ENCODE results near the gene POLR1D. TPM values are rescaled to one million over a fixed set of nuclear protein-coding genes. Genes with fewer than 3 reads are reported as not detected.
A peak's percentile ranks its signal among the peaks of the same experiment; 100 is the strongest.

POLR1D gene
- total and polyA plus RNA-seq, 3 donors from 2014 or later = 126 to 180 (median 136) TPM

GRCh38 chr13:27662738-27663470 is 41.2 kb downstream of the POLR1D start:
- Histone ChIP-seq H3K9me3 (no peaks in the 10 kb centered on the region), H3K27me3 (no peaks in the 10 kb centered on the region), H3K36me3 (ENCODE audit: low read depth, missing control alignments) (no peaks in the 10 kb centered on the region), H3K4me3 (no peak overlapping the region), H3K4me1 (peaks cover 16% of the 10 kb centered on the region), H3K27ac (no peak overlapping the region)
- no peak for DNase-seq
- 90 to 95% methylated on average over 2 of the region's 2 CpGs for WGBS, 2 donors
- intact Hi-C loops (cut with DNase I; ENCODE audit: low total_unique reads) = no loop called here
- no peak for TF ChIP-seq CTCF (IDR thresholded peaks at IDR 0.05)
- no peak for TF ChIP-seq POLR2A (IDR thresholded peaks at IDR 0.05)

GRCh38 chr13:27663947-27664346 is 42.3 kb downstream of the POLR1D start:
- H3K4me3 ChIP-seq = no peak overlapping the region
- WGBS, 2 donors = 92% methylated on average over 8 of the region's 8 CpGs
- no peak for DNase-seq
- peaks cover 27% of the 10 kb centered on the region for H3K4me1 ChIP-seq
- no peak for TF ChIP-seq POLR2A (IDR thresholded peaks at IDR 0.05)
- TF ChIP-seq CTCF (IDR thresholded peaks at IDR 0.05) = no peak
- intact Hi-C loops (cut with DNase I; ENCODE audit: low total_unique reads) = no loop called here
- no peak overlapping the region for H3K27ac ChIP-seq
- H3K9me3 ChIP-seq = no peaks in the 10 kb centered on the region
- H3K36me3 ChIP-seq (ENCODE audit: low read depth, missing control alignments) = no peaks in the 10 kb centered on the region
- H3K27me3 ChIP-seq = no peaks in the 10 kb centered on the region

GRCh38 chr13:27665333-27665732 is 43.6 kb downstream of the POLR1D start:
- Histone ChIP-seq H3K9me3 (no peaks in the 10 kb centered on the region), H3K27me3 (no peaks in the 10 kb centered on the region), H3K27ac (no peak overlapping the region), H3K4me3 (peak overlapping the region in 1 of 2 donors; percentile 3), H3K4me1 (peaks cover 18% of the 10 kb centered on the region), H3K36me3 (ENCODE audit: low read depth, missing control alignments) (no peaks in the 10 kb centered on the region)
- intact Hi-C loops (cut with DNase I; ENCODE audit: low total_unique reads) = no loop called here
- DNase-seq = no peak
- TF ChIP-seq POLR2A (IDR thresholded peaks at IDR 0.05) (no peak), CTCF (IDR thresholded peaks at IDR 0.05) (peak in 2 of 3 experiments; percentile 6 to 16)
- WGBS, 2 donors = 17 to 24% methylated on average over 3 of the region's 3 CpGs

GRCh38 chr13:27665761-27666160 is 44.1 kb downstream of the POLR1D start:
- no peak for TF ChIP-seq POLR2A (IDR thresholded peaks at IDR 0.05)
- TF ChIP-seq CTCF (IDR thresholded peaks at IDR 0.05) = no peak
- peak; percentile 44 for DNase-seq
- no peaks in the 10 kb centered on the region for H3K9me3 ChIP-seq
- intact Hi-C loops (cut with DNase I; ENCODE audit: low total_unique reads) = no loop called here
- 47 to 80% methylated on average over 9 to 19 of the region's 19 CpGs for WGBS, 2 donors
- peak overlapping the region in 1 of 2 donors; percentile 3 for H3K4me3 ChIP-seq
- H3K27ac ChIP-seq = no peak overlapping the region
- no peaks in the 10 kb centered on the region for H3K27me3 ChIP-seq
- no peaks in the 10 kb centered on the region for H3K36me3 ChIP-seq (ENCODE audit: low read depth, missing control alignments)
- peaks cover 18% of the 10 kb centered on the region for H3K4me1 ChIP-seq

GRCh38 chr13:27666951-27667350 is 45.3 kb downstream of the POLR1D start:
- Histone ChIP-seq H3K4me3 (no peak overlapping the region), H3K27ac (no peak overlapping the region), H3K9me3 (no peaks in the 10 kb centered on the region), H3K27me3 (no peaks in the 10 kb centered on the region), H3K4me1 (peaks cover 18% of the 10 kb centered on the region), H3K36me3 (ENCODE audit: low read depth, missing control alignments) (no peaks in the 10 kb centered on the region)
- DNase-seq = peak; percentile 57
- WGBS, 2 donors = 73 to 87% methylated on average over 3 of the region's 3 CpGs
- no peak for TF ChIP-seq CTCF (IDR thresholded peaks at IDR 0.05)
- no peak for TF ChIP-seq POLR2A (IDR thresholded peaks at IDR 0.05)
- intact Hi-C loops (cut with DNase I; ENCODE audit: low total_unique reads) = no loop called here
